Embryonic facial prominence (tissue), 1 donor: Measurements from ENCODE around the gene OSBPL7.

Experiments
- DNase-seq: peaks from one replicate; pipeline ENCODE4 v3.0.0-alpha.2; 2016; ENCODE audit errors: extremely low spot score

The OSBPL7 gene

GRCh38 chr17:47763913-47764582 lies 57.5 kb downstream of the OSBPL7 start:
- no peak for DNase-seq

DNA sequence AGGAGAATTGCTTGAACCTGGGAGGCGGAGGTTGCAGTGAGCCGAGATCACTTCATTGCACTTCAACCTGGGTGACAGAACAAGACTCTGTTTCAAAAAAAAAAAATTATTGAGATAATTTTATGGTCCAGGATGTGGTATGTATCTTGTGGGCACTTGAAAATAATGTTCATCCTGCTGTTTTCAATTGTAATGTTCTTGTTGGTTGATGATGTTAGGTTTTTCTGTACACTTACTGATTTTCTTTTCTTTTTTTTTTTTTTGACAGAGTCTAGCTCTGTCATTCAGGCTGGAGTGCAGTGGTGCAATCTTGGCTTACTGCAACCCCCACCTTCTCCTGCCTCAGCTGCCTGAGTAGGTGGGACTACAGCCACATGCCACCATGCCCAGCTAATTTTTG lies 58.9 kb downstream of the OSBPL7 start:
- DNase-seq = no peak

GRCh38 chr17:47760409-47761140 lies 61.0 kb downstream of the OSBPL7 start:
- no peak for DNase-seq

DNA sequence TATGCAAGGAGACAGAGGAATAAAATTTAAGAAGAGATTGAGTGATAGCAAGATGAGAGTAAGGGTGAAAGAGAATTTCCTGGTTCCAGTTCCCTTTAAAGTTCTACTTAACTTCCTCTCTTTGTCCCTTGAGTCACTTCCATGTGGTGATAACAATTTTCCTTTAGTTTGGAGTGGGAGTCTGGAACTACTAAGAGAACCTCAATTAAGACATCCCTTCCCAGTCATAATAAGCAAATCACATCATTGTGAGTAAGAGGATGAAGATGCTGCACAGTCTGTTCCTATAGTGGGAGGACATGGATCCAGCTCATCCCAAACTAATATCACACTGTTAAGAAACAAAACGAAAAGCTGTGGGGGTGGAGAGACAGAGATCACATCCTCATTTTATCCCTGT lies 64.2 kb downstream of the OSBPL7 start:
- no peak for DNase-seq
